GM23248 (cell line): ENCODE data around the gene PIP4K2A.

Experiments used
- EZH2 ChIP-seq: fragments of 200-600 bp; sonication (generic); IDR thresholded peaks from 2 replicates; pipeline ENCODE4 v1.6.1; 2018; ENCODE audit warnings: antibody characterized with exemption, mild to moderate bottlenecking; ENCODE audit not compliant: insufficient read depth, poor library complexity, severe bottlenecking
- EZH2phosphoT487 ChIP-seq: fragments of 200-600 bp; sonication (generic); IDR thresholded peaks from 2 replicates; pipeline ENCODE4 v1.6.1; 2018; ENCODE audit warnings: antibody characterized with exemption, moderate library complexity, mild to moderate bottlenecking, low read depth; ENCODE audit not compliant: insufficient read depth

GRCh38 chr10:22620140-22620857, 94.1 kb downstream of the PIP4K2A start:
- TF ChIP-seq EZH2, result no peak
- TF ChIP-seq EZH2phosphoT487, result no peak
